BE2C (cell line): ENCODE results near the gene SIRT7.
A peak's percentile ranks its signal among the peaks of the same experiment; 100 is the strongest.
"Not testable (repeated sequence)": the region's sequence is repeated elsewhere in the genome, so short reads cannot be mapped to it uniquely, and the experiment has no call there.

Experiments used
- DNase-seq: peaks from one replicate; pipeline ENCODE4 v3.0.0-alpha.2; 2020
- H3K27me3 ChIP-seq: fragments of 250-450 bp; sonication (Bioruptor Pico); 2 replicates; pipeline ENCODE4 v1.5.1; 2020; ENCODE audit warnings: mild to moderate bottlenecking
- H3K36me3 ChIP-seq: fragments of 250-450 bp; sonication (Bioruptor Pico); 2 replicates; pipeline ENCODE4 v1.5.1; 2020; ENCODE audit warnings: mild to moderate bottlenecking
- H3K4me1 ChIP-seq: fragments of 250-450 bp; sonication (Bioruptor Pico); 2 replicates; pipeline ENCODE4 v1.5.1; 2020
- H3K4me3 ChIP-seq: 2 replicates; pipeline ENCODE4 v1.5.1; 2011; ENCODE audit warnings: low read depth, low read length
- H3K9me3 ChIP-seq: fragments of 250-450 bp; sonication (Bioruptor Pico); 2 replicates; pipeline ENCODE4 v1.5.1; 2020
- CTCF ChIP-seq: IDR thresholded peaks from 2 replicates; pipeline ENCODE4 v1.5.1; 2012; ENCODE audit warnings: mild to moderate bottlenecking, low read depth, low read length

Gene SIRT7

GRCh38 chr17:81920612-81921536 lies 2.9 kb upstream of the SIRT7 start:
- no peak for DNase-seq
- Histone ChIP-seq H3K36me3 (peaks cover 32% of the 10 kb centered on the region), H3K4me3 (no peak overlapping the region), H3K9me3 (no peaks in the 10 kb centered on the region), H3K27me3 (no peaks in the 10 kb centered on the region), H3K4me1 (peaks cover 10% of the 10 kb centered on the region)
- no peak for TF ChIP-seq CTCF

- no peak overlapping the region for H3K4me3 ChIP-seq
- no peaks in the 10 kb centered on the region for H3K27me3 ChIP-seq
- DNase-seq: no peak
- H3K4me1 ChIP-seq: peaks cover 6% of the 10 kb centered on the region; the same call in 1 of the 2 replicates
- H3K9me3 ChIP-seq: no peaks in the 10 kb centered on the region
- peaks cover 45% of the 10 kb centered on the region for H3K36me3 ChIP-seq
- TF ChIP-seq CTCF: no peak
Observed at GRCh38 chr17:81918832-81919545, 1.0 kb upstream of the SIRT7 start.

GRCh38 chr17:81918333-81918669 lies 325 bp upstream of the SIRT7 start:
- not testable (repeated sequence) for H3K9me3 ChIP-seq, DNase-seq, H3K27me3 ChIP-seq, H3K4me1 ChIP-seq
- TF ChIP-seq CTCF: 0 out of 2 replicates have a peak, but pooled peaks have one; percentile 24
- Histone ChIP-seq H3K4me3 (peak overlapping the region; percentile 58), H3K36me3 (peaks cover 52% of the 10 kb centered on the region)

GRCh38 chr17:81916234-81917001 lies 1.6 kb downstream of the SIRT7 start:
- Histone ChIP-seq H3K36me3 (peaks cover 50% of the 10 kb centered on the region), H3K4me1 (peaks cover 6% of the 10 kb centered on the region; the same call in 1 of the 2 replicates), H3K9me3 (no peaks in the 10 kb centered on the region), H3K4me3 (no peak overlapping the region), H3K27me3 (no peaks in the 10 kb centered on the region)
- TF ChIP-seq CTCF: no peak
- no peak for DNase-seq

GRCh38 chr17:81915331-81915730 lies 2.6 kb downstream of the SIRT7 start:
- Histone ChIP-seq H3K4me1 (peaks cover 6% of the 10 kb centered on the region; the same call in 1 of the 2 replicates), H3K9me3 (no peaks in the 10 kb centered on the region), H3K36me3 (peaks cover 41% of the 10 kb centered on the region), H3K4me3 (no peak overlapping the region), H3K27me3 (no peaks in the 10 kb centered on the region)
- DNase-seq: no peak
- TF ChIP-seq CTCF: no peak
